Right ventricle myocardium inferior (tissue), 1 donor: ENCODE measurements around the gene NEURL1B. TPM values are rescaled to one million over a fixed set of nuclear protein-coding genes. Genes with fewer than 3 reads are reported as not detected.

ENCODE experiments used
- ATAC-seq: fragments of 200-7000 bp; cut with Tn5 transposase; one replicate; pipeline ENCODE4 v1.9.1; 2020; ENCODE audit warnings: mild to moderate bottlenecking, moderate library complexity
- DNase-seq: peaks from one replicate; pipeline ENCODE4 v3.0.0; 2021; ENCODE audit errors: missing footprints
- intact Hi-C: fragments of 100-400 bp; cut with DNase I; formaldehyde crosslinking; loops from one replicate; pipeline ENCODE4 v1.11.0; 2022
- total RNA-seq: library from RNA; stranded (reverse); fragmentation: NEBNext Ultra II Directional; extraction: Animal tissue kit (Norgen Biotek cat#: 25700); gene quantifications from one replicate; pipeline ENCODE4 v1.2.1, GENCODE V29; 2021
- donor health status: DM: no; HTN: yes; CAD: no; lungs with severe emphysema.

Gene NEURL1B
- total RNA-seq, 1 donor from 2014 or later, result 37.1 TPM

- DNase-seq (peak; percentile 89), ATAC-seq (peak; percentile 74)
- intact Hi-C loops, result loop anchor here (1.0 to 10.0 kb wide), 3 partner anchors 120 to 570 kb away; partner anchors contain the start of gene ERGIC1
Observed at GRCh38 chr5:172714491-172715420, 73.7 kb downstream of the NEURL1B start.

- ATAC-seq, result no peak
- DNase-seq, result no peak
- intact Hi-C loops, result loop anchor here (10.0 kb wide), 2 partner anchors 119 to 569 kb away; partner anchors contain the start of gene ERGIC1
Observed at GRCh38 chr5:172715421-172715780, 74.3 kb downstream of the NEURL1B start.

GRCh38 chr5:172715931-172716682 is 75.0 kb downstream of the NEURL1B start:
- intact Hi-C loops, result loop anchor here (2.0 to 10.0 kb wide), 3 partner anchors 33 to 569 kb away; partner anchors contain the start of gene ERGIC1
- ATAC-seq, result no peak
- DNase-seq, result no peak

GRCh38 chr5:172716796-172717313 is 75.8 kb downstream of the NEURL1B start:
- DNase-seq (peak; percentile 89), ATAC-seq (peak; percentile 68)
- intact Hi-C loops, result loop anchor here (1.0 to 10.0 kb wide), 4 partner anchors 32 to 568 kb away; partner anchors contain the start of genes DUSP1 and ERGIC1

- ATAC-seq (no peak), DNase-seq (peak; percentile 62)
- intact Hi-C loops, result loop anchor here (1.0 to 10.0 kb wide), 4 partner anchors 31 to 567 kb away; partner anchors contain the start of genes DUSP1 and ERGIC1
Observed at GRCh38 chr5:172717481-172718195, 76.6 kb downstream of the NEURL1B start.

- intact Hi-C loops, result loop anchor here (10.0 kb wide), 2 partner anchors 116 to 566 kb away; partner anchors contain the start of gene ERGIC1
- DNase-seq (no peak), ATAC-seq (no peak)
Observed at GRCh38 chr5:172718527-172719114, 77.6 kb downstream of the NEURL1B start.

- intact Hi-C loops, result loop anchor here (10.0 kb wide), 2 partner anchors 116 to 566 kb away; partner anchors contain the start of gene ERGIC1
- ATAC-seq, result no peak
Observed at GRCh38 chr5:172719211-172719610, 78.1 kb downstream of the NEURL1B start.

GRCh38 chr5:172720655-172721054 is 79.6 kb downstream of the NEURL1B start:
- intact Hi-C loops, result no loop called here
- DNase-seq, result no peak
- ATAC-seq, result no peak

More at GRCh38 chr5:172719211-172719610, 78.1 kb downstream of the NEURL1B start:
- no peak for DNase-seq

- DNase-seq (no peak), ATAC-seq (peak; percentile 20)
- intact Hi-C loops, result no loop called here
Observed at GRCh38 chr5:172721455-172722326, 80.6 kb downstream of the NEURL1B start.

- intact Hi-C loops, result no loop called here
- no peak for ATAC-seq
- DNase-seq, result no peak
Observed at GRCh38 chr5:172722327-172722815, 81.3 kb downstream of the NEURL1B start.

- DNase-seq, result no peak
- ATAC-seq, result no peak
- intact Hi-C loops, result no loop called here
Observed at GRCh38 chr5:172723508-172723907, 82.4 kb downstream of the NEURL1B start.

- intact Hi-C loops, result no loop called here
- DNase-seq, result no peak
- ATAC-seq, result no peak
Observed at GRCh38 chr5:172724242-172725183, 83.5 kb downstream of the NEURL1B start.

GRCh38 chr5:172725273-172725672 is 84.2 kb downstream of the NEURL1B start:
- ATAC-seq (no peak), DNase-seq (no peak)
- intact Hi-C loops, result no loop called here

- peak; percentile 56 for DNase-seq
- intact Hi-C loops, result no loop called here
- no peak for ATAC-seq
Observed at GRCh38 chr5:172725785-172726184, 84.7 kb downstream of the NEURL1B start.

GRCh38 chr5:172726966-172727365 is 85.9 kb downstream of the NEURL1B start:
- intact Hi-C loops, result no loop called here

GRCh38 chr5:172727551-172727950 is 86.5 kb downstream of the NEURL1B start:
- intact Hi-C loops, result no loop called here
- DNase-seq (no peak), ATAC-seq (no peak)

More at GRCh38 chr5:172726966-172727365, 85.9 kb downstream of the NEURL1B start:
- ATAC-seq (no peak), DNase-seq (no peak)
